Gastrocnemius medialis (tissue), 4 donors: ENCODE measurements around the gene SHKBP1. TPM values are rescaled to one million over a fixed set of nuclear protein-coding genes. Genes with fewer than 3 reads are reported as not detected.

ENCODE experiments used
- ATAC-seq, 2 donors: fragments of 150-250 bp; one replicate each; pipeline ENCODE4 v1.9.1; 2016
- DNase-seq, 2 donors: peaks; one replicate each; pipeline ENCODE4 v3.0.0-alpha.2; 2019
- H3K27ac ChIP-seq, 4 donors: fragments of 200-600 bp; sonication (generic); 1 replicate in 1 of 4; 2 replicates in 3 of 4; pipeline ENCODE4 v1.5.1; 2016 to 2018; ENCODE audit warnings: mild to moderate bottlenecking in 2 of 4, moderate library complexity in 1 of 4
- H3K27me3 ChIP-seq, 3 donors: fragments of 200-600 bp; sonication (generic) in 2 of 3; 1 replicate in 1 of 3; 2 replicates in 2 of 3; pipeline versions ENCODE4 v1.5.1 to v1.6.0; 2016 to 2019; ENCODE audit warnings: mild to moderate bottlenecking in 1 of 3, moderate library complexity in 1 of 3
- H3K36me3 ChIP-seq, 2 donors: fragments of 200-600 bp; sonication (generic) in 1 of 2; one replicate each; pipeline ENCODE4 v1.5.1; 2017 to 2018
- H3K4me1 ChIP-seq, 2 donors: fragments of 200-600 bp; sonication (generic) in 1 of 2; one replicate each; pipeline ENCODE4 v1.5.1; 2016 to 2017; ENCODE audit warnings: mild to moderate bottlenecking in 2 of 2
- H3K4me3 ChIP-seq, 4 donors: fragments of 200-600 bp; sonication (generic) in 3 of 4; 1 replicate in 1 of 4; 2 replicates in 3 of 4; pipeline ENCODE4 v1.5.1; 2016 to 2019; ENCODE audit warnings: mild to moderate bottlenecking in 2 of 4
- H3K9me3 ChIP-seq, 3 donors: fragments of 200-600 bp; sonication (generic) in 2 of 3; 1 replicate in 1 of 3; 2 replicates in 2 of 3; pipeline ENCODE4 v1.5.1; 2016 to 2019
- POLR2A ChIP-seq, 2 donors: fragments of 450-650 bp; IDR thresholded peaks; one replicate each; pipeline ENCODE4 v1.6.1; 2017; ENCODE audit warnings: antibody characterized with exemption in 2 of 2, mild to moderate bottlenecking in 2 of 2, moderate library complexity in 2 of 2
- in situ Hi-C, 4 donors: fragments of 200-750 bp; cut with MboI; loops; one replicate each; pipeline versions ENCODE4 v1.15.0 to v1.8.0; 2017; ENCODE audit warnings: low sequenced_read_pairs in 4 of 4
- intact Hi-C: fragments of 100-400 bp; cut with DNase I; formaldehyde crosslinking; loops from one replicate; pipeline ENCODE4 v1.15.1; 2023; ENCODE audit warnings: low total_unique reads
- total RNA-seq, 4 donors: library from RNA; depleted of rRNA; stranded (reverse); fragments of >200 nt; gene quantifications; one replicate each; pipeline versions ENCODE4 v1.1.0 to v1.2.3, GENCODE V29; 2016
- TF ChIP-seq, protein P1 (sequence below), 5 experiments: fragments of 450-650 bp in 3 of 5; fragments of 200-600 bp in 2 of 5; sonication (generic) in 2 of 5; IDR thresholded peaks in 4 of 5; conservative IDR thresholded peaks in 1 of 5; 1 replicate in 4 of 5; 2 replicates in 1 of 5; pipeline ENCODE4 v1.5.1; 2016 to 2019; ENCODE audit warnings: antibody characterized with exemption in 5 of 5, mild to moderate bottlenecking in 3 of 5, moderate library complexity in 3 of 5

SHKBP1 gene
- total RNA-seq, 4 donors from 2014 or later, result 11.1 to 24.5 (median 23.6) TPM

DNA sequence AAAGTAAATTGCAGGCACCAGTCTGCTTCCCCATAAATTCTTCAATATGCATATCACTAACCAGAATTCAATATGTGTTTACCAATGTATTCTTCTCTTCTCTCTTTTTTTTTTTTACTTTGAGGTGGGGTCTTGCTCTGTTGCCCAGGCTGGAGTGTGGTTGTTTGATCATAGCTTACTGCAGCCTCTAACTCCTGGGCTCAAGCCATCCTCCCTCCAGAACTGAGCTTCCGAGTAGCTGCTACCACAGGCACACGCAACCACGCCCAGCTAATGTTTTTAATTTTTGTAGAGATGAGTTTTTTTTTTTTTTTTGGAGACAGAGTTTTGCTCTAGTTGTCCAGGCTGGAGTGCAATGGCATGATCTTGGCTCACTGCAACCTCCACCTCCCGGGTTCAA, 41.3 kb downstream of the SHKBP1 start:
- H3K36me3 ChIP-seq, result no peaks in the 10 kb centered on the region
- in situ Hi-C loops, result no loop called here

DNA sequence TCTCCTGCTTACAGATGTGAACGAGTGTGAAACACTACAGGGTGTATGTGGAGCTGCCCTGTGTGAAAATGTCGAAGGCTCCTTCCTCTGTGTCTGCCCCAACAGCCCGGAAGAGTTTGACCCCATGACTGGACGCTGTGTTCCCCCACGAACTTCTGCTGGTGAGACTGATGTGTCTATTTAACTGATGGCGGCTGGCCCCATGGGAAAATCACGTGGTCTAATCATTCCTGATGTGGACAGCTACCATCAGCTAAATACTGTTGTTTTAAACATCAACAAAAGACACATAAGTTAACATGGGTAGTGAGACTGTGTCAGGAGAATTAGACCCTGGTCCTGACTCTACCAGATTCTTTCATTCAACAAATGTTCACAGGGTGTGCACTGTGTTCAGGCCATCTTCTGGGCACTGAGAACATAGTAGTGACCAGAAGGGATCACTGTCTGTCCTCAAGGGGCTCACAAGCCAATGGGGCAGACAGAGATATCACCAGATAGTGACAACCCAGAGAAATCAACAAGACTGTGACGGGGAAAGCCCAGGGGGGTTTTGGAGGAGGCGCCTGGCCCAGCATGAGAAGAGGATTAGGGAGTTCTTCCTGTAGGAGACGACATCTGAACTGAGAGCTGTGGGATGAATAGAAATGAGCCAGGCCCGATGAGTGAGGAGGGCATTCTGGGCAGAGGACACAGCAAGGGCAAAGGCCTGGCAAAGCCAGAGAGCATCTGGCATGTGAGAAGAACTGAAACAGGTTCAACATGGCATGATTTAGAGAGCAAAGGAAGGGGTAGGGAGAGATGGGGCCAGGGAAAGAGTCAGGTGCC, 42.9 kb downstream of the SHKBP1 start:
- in situ Hi-C loops (no loop called here), intact Hi-C loops (no loop called here)
- TF ChIP-seq POLR2A (IDR thresholded peaks at IDR 0.05), result no peak
- TF ChIP-seq, protein P1, sequence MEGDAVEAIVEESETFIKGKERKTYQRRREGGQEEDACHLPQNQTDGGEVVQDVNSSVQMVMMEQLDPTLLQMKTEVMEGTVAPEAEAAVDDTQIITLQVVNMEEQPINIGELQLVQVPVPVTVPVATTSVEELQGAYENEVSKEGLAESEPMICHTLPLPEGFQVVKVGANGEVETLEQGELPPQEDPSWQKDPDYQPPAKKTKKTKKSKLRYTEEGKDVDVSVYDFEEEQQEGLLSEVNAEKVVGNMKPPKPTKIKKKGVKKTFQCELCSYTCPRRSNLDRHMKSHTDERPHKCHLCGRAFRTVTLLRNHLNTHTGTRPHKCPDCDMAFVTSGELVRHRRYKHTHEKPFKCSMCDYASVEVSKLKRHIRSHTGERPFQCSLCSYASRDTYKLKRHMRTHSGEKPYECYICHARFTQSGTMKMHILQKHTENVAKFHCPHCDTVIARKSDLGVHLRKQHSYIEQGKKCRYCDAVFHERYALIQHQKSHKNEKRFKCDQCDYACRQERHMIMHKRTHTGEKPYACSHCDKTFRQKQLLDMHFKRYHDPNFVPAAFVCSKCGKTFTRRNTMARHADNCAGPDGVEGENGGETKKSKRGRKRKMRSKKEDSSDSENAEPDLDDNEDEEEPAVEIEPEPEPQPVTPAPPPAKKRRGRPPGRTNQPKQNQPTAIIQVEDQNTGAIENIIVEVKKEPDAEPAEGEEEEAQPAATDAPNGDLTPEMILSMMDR (IDR thresholded peaks at IDR 0.05 in 4 of 5, conservative IDR thresholded peaks at IDR 0.05 in 1 of 5), result no peak
- Histone ChIP-seq H3K27me3 (no peaks in the 10 kb centered on the region), H3K9me3 (no peaks in the 10 kb centered on the region), H3K4me1 (no peaks in the 10 kb centered on the region), H3K36me3 (no peaks in the 10 kb centered on the region), H3K27ac (peak overlapping the region in 2 of 4 donors; percentile 20 to 33), H3K4me3 (no peak overlapping the region)
- DNase-seq (no peak), ATAC-seq (peak in 1 of 2 donors; percentile 56)

More for the DNA sequence above, 41.3 kb downstream of the SHKBP1 start:
- H3K27me3 ChIP-seq, result no peaks in the 10 kb centered on the region
- H3K9me3 ChIP-seq, result no peaks in the 10 kb centered on the region
- no peak overlapping the region for H3K4me3 ChIP-seq
- no peak overlapping the region for H3K27ac ChIP-seq
- intact Hi-C loops, result no loop called here
- ATAC-seq (no peak), DNase-seq (no peak)
- H3K4me1 ChIP-seq, result no peaks in the 10 kb centered on the region
- TF ChIP-seq, protein P1 (IDR thresholded peaks at IDR 0.05 in 4 of 5, conservative IDR thresholded peaks at IDR 0.05 in 1 of 5), result no peak
- no peak for TF ChIP-seq POLR2A (IDR thresholded peaks at IDR 0.05)

DNA sequence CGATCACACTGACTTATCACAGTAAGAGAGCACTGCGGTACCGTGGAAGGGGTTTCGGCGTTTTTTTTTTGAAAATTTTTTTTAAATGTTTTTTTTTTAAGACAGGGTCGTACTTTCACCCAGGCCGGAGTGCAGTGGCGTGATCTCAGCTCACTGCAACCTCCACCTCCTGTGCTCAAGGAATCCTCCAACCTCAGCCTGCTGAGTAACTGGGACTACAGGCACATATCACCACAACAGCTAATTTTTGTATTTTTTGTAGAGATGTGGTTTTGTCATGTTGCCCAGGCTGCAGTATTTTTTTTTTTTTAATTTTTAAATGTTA, 43.5 kb downstream of the SHKBP1 start:
- Histone ChIP-seq H3K36me3 (no peaks in the 10 kb centered on the region), H3K27ac (peak overlapping the region in 2 of 4 donors; percentile 20 to 33), H3K4me3 (no peak overlapping the region), H3K4me1 (no peaks in the 10 kb centered on the region), H3K9me3 (no peaks in the 10 kb centered on the region), H3K27me3 (no peaks in the 10 kb centered on the region)
- in situ Hi-C loops (no loop called here), intact Hi-C loops (no loop called here)
- DNase-seq (no peak), ATAC-seq (no peak)
- no peak for TF ChIP-seq POLR2A (IDR thresholded peaks at IDR 0.05)
- TF ChIP-seq, protein P1 (IDR thresholded peaks at IDR 0.05 in 4 of 5, conservative IDR thresholded peaks at IDR 0.05 in 1 of 5), result no peak

DNA sequence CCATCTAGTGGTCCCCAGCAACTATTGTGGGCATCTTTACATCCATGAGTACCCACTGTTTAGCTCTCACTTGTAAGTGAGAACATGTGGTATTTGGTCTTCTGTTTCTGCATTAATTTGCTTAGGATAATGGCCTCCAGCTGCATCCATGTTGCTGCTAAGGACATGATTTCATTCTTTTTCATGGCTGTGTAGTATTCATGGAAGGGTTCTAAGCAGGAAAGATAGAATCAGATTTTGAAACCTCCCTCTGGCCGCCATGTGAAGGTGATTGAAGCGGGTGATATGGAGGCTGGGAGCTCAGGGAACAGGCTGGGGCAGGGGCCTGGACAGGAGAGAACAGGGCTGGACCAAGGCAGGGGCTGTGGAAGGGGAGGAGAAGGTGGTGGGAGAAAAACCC, 44.6 kb downstream of the SHKBP1 start:
- ATAC-seq (no peak), DNase-seq (no peak)
- in situ Hi-C loops (no loop called here), intact Hi-C loops (no loop called here)
- Histone ChIP-seq H3K4me3 (no peak overlapping the region), H3K4me1 (no peaks in the 10 kb centered on the region), H3K27ac (no peak overlapping the region), H3K36me3 (peaks cover 0 to 3% of the 10 kb centered on the region in 2 donors), H3K27me3 (no peaks in the 10 kb centered on the region), H3K9me3 (no peaks in the 10 kb centered on the region)
- no peak for TF ChIP-seq POLR2A (IDR thresholded peaks at IDR 0.05)
- TF ChIP-seq, protein P1 (IDR thresholded peaks at IDR 0.05 in 4 of 5, conservative IDR thresholded peaks at IDR 0.05 in 1 of 5), result no peak
